Esophagus mucosa (tissue), 1 donor: ENCODE measurements around the gene ANTXR1. TPM values are rescaled to one million over a fixed set of nuclear protein-coding genes. Genes with fewer than 3 reads are reported as not detected.
"Not testable (repeated sequence)": the region's sequence is repeated elsewhere in the genome, so short reads cannot be mapped to it uniquely, and the experiment has no call there.

Experiments
- ATAC-seq: fragments of 200-7000 bp; cut with Tn5 transposase; one replicate; pipeline ENCODE4 v1.9.1; 2020
- total RNA-seq: library from RNA; stranded (reverse); gene quantifications from one replicate; pipeline ENCODE4 v1.2.4, GENCODE V29; 2023
- donor health status: DM: yes; HTN: yes; CAD: no.

ANTXR1 gene
- total RNA-seq, 1 donor from 2014 or later, result 13.9 TPM

DNA sequence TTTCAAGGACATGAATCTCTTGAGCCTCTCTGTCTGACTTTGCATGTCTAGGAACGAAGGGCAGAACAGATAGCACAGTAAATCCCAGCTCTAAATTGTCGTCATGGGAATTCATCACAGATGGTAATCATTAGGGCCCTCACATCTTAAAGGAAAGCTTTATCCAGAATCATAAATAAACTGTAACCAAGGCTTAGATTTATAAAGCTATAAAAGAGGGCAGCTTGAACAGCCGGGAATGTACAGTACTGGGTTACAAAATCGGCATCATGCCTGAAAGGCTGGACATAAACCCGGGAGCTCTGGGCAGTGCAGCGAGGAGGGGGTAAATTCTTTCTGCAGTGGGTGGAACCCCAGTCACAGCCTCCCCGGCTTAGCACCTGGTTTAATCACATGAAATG is 229.7 kb downstream of the ANTXR1 start:
- no peak for ATAC-seq

DNA sequence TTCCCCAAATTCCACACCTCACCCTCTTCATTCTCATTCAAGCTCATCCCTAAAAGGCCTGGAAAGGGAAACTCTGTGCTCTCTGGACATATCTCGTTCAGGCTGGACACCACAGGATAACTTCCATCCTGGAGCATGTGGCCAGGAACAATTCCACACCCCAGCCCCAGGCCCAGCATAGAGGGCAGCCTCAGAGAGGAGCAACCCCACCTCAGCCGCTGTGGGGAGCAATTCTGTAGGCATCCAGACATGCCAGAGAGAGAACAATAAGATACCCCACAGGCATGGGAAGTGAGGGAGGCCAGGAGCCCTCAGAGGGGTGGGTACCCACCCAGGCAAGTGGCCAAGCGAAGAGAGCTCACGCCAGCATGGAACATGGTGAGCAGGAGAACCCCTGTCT is 230.7 kb downstream of the ANTXR1 start:
- ATAC-seq, result no peak

DNA sequence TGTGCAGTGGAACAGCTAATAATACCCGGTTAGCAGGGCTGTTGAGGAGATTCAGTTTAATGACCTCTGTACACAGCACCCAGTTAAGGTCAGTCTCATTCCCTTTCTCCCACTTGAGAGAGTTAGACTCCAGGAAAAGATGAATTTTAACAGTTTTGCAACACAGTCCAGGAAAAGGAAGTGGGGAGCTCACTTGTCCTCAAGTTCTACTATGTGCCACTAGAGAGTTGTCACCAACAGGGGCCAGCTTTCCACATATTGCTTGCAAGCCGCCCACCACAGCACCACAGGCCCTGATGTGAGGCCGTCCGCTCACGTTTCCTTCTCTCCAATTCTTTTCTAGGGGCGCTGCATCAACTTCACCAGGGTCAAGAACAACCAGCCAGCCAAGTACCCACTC is 231.9 kb downstream of the ANTXR1 start:
- no peak for ATAC-seq

DNA sequence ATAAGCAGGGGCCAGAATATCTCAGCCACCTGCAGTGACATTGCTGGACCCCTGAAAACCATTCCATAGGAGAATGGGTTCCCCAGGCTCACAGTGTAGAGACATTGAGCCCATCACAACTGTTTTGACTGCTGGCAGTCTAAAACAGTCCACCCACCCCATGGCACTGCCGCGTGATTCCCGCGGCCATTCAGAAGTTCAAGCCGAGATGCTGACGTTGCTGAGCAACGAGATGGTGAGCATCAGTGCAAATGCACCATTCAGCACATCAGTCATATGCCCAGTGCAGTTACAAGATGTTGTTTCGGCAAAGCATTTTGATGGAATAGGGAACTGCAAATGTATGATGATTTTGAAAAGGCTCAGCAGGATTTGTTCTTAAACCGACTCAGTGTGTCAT is 234.6 kb downstream of the ANTXR1 start:
- ATAC-seq, result no peak

DNA sequence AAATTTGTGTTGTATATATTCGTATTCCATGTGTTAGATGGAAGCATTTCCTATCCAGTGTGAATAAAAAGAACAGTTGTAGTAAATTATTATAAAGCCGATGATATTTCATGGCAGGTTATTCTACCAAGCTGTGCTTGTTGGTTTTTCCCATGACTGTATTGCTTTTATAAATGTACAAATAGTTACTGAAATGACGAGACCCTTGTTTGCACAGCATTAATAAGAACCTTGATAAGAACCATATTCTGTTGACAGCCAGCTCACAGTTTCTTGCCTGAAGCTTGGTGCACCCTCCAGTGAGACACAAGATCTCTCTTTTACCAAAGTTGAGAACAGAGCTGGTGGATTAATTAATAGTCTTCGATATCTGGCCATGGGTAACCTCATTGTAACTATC is 235.3 kb downstream of the ANTXR1 start:
- ATAC-seq, result no peak

DNA sequence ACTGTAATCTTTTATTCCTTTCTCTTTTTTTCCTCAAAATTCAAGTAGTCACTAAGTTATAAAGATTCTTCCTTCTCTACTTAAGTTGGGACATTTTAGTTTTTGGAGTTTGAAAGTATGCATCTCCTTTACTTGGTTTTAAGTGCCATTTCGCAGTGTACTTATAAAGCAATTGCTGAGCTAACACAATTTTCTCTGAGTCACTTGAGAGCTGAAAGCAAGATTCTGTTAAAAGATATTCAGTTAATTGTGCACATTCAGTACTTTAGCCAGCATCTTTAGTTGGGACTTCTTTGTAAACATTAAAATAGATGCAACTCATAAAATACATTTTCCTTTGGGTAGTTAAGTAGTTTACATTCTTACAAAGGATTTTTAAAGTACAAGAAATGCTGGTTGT is 238.0 kb downstream of the ANTXR1 start:
- no peak for ATAC-seq

DNA sequence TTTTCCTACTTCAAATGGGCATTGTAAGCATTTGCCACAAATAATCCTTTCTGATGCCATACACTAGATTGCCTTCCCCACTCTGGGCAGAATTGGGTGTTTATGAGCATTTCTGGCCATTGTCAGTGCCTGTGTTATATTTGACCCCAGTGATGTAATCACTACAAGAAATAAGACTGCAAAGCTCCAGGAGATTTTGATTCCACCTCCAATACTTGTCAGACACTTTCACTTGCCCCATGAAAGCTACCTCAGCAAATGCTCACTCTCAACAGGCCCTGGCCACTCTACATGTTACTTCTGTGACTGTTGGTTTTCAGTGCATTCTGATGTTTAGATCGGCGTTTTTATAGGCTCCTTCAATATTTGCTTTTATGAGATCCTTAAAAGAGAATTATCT is 239.0 kb downstream of the ANTXR1 start:
- no peak for ATAC-seq

DNA sequence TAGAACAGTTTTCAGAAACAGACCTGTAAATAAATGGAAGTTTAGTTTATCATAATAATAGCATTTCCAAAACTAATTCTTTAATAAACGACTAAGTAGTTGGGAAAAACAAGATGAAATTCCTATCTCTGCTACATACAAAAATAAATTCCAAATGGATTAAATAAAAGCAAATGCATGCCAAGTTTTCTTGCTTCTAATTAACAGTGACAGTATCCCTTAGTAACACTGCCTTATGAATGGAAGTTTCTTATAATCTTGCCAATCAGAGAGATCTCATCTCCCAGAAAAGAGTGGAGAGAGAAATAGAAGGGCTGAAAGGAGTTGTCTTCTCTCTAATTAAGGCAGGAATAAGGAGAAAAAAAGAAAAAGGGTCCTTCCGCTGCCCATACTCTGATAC is 240.1 kb downstream of the ANTXR1 start:
- ATAC-seq, result no peak

DNA sequence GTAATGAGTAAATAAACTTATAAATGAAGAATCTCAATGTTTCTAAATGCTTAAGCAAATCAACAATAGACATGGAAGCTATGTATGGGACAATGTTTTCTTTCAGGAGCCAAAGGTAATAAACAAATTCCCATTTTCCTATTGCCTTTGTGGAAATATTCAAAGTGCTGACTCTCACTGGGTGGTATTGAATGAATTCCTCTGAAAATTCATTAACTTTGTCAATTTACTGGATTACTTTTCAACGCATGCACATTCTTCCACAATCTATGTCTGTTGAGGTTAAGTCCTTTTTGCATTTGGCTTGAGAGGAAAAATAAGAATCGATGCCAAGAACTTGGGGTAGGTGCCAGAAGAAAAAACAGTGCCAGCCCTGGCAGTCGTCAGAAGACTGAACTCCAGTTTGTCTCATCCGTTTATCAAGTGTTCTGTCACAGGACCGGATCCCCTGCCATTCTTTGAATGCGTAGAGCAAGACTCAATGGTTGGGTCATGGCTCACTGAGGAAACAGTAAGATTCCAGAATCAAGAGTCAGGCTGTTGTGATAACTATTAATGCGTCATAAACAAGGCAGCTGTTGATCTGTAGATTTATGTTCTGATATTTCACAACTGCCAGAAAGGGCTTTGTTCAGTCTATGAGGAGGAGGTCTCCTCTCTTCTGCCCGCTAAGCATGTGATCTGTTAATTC is 240.8 kb downstream of the ANTXR1 start:
- peak; percentile 65 for ATAC-seq

DNA sequence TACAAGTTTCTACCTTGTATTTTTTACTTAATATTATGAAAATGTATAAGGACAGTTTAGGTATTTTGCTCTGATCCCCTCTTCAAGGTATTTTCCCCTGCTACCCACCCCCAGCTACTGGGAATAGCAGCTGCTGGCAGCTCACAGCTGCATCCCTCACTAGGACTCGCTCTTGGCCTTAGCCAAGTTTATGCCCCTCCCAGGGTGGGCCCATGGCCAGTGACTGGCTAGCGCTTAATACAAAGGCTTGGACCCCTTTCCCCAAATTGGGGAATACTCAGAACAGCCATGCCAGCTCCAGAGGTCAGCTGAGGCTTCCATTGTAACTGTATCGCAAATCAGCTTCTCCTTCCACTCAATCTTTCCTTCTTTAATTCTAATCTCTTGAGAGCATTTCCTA is 242.8 kb downstream of the ANTXR1 start:
- ATAC-seq, result no peak

DNA sequence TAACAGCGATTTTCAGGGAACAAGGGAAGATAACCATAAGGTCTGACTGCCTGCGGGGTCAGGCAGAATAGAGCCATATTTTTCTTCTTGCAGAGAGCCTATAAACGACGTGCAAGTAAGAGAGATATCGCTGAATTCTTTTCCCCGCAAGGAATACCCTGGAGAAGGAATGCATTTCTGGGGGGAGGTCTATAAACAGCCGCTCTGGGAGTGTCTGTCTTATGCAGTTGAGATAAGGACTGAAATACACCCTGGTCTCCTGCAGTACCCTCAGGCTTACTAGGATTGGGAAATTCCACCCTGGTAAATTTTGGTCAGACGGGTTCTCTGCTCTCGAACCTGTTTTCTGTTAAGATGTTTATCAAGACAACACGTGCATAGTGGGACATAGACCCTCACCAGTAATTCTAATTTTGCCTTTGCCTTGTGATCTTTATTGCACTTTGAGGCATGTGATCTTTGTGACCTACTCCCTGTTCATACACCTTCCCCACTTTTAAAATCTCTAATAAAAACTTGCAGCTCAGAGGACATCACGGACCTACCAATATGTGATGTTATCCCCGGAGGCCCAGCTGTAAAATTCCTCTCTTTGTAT is 247.1 kb downstream of the ANTXR1 start:
- ATAC-seq, result not testable (repeated sequence)

DNA sequence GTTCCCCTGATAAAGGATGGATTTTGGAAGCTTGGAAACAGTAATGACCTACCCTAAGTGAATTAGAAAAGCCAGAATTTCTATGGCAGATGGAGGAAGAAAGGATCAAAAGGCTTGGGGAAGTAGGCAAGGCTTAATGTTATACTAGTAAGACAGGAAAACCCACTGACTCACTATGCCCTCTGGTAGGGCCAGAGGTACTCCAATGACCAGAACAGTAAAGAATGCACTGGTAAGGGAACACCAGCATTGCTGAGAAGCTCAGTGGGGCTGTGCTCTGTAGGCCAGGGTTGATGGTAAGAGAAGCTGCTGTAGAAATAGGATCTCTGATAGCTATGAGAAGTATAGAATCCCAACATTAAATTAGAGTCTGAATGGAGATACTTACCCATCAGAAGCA is 247.7 kb downstream of the ANTXR1 start:
- ATAC-seq, result peak; percentile 89

DNA sequence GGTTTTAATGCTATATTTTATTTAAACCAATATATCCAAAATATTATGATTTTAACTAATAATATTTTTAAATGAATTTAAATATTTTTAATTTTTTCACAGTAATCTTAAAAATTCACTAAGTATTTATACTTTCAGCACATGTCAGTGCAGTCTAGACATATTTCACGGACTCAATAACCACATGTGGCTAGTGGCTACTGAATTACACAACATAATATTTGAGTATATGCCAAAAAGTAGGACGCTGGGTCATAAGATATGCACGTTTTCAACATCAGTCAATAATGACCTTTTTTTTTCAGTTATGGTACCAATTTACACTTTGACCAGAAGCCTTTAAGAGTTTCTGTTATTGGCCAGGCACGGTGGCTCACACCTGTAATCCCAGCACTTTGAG is 256.4 kb downstream of the ANTXR1 start:
- ATAC-seq, result no peak

DNA sequence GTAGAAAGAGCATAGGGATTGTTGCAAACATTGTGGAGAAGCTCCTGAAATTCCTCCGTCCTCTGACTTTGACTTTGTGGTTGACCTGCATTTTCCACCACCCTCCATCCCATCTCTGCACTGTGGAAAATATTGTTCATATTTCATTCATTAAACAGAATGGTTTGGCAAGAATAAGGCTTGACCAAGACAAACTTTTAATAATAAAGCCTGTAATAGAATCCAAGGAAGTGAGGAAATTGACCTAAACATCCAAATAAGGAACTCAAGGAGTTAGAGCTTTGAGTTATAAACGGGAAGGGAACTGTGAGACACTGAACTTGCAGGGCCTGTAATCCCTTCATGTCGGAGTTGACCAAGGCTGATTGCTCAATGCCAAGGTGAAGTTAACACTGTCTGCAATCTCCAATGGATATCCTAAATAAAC is 258.9 kb downstream of the ANTXR1 start:
- no peak for ATAC-seq

DNA sequence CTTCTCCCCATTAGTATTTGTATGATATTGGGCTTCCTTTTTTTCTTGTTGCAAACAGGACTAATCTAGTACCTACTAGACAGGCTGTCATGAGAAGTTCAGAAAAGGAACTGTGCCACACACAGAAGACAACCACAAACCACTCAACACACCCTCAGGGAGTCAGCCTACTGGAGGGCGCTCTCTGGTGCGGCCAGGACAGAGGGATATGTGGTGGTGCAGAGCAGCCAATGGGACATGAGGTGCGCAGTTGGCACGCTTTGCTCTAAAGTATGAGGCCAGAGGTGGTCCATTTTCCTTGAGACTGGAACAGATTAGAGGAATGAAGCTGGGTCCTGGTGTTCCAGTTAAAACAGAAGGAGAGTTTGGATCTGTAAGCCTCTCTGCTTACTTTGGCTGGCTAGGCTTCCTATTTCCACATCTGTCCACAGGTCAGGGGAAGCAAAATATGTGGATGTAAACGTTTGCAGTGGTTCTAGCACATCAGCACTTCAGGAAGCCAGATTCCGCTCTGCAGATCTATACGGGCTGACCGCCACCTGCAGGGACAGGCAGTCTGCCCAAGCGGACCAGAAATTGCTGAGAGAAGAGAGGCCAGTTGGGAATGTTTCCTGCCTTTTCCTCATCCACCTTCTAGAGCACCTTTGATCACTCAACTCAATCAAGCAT is 260.0 kb downstream of the ANTXR1 start:
- ATAC-seq, result no peak

DNA sequence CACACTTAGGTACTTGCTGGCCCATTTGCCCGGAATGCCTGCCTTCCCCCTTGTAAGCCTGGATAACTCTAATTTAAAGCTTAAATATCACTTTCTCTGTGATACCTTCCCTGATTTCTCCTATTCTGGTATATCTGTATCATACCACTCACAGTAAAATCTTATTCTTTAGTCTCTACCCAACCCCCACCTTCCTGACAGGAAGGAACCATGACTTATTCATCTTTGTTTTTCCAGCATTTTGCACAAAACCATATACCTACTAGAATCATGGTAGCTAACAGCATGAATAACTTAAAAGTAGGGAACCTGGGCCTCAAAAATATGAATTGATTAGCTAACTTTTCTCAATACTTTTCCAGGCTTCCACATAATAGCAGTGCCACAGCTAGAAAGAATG is 262.5 kb downstream of the ANTXR1 start:
- ATAC-seq, result no peak

DNA sequence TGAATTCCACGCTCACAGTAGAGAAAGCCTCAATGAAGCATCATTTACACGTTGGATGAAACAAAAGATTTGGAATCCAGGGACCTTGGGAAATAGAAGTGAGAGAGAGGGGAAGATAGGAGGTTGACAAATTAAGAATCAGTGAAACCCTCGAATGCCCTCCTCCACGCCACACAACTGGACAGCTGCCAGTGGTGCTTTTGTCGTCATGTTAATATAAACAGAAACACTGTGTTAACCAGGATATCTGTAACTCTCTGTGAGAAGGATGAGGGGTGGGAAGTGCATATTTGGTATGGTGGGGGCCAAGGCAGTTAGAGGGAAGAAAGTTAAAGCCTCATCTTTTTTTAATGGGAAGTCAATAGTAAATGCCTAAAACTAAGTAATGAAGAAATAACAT is 265.4 kb downstream of the ANTXR1 start:
- ATAC-seq, result no peak

DNA sequence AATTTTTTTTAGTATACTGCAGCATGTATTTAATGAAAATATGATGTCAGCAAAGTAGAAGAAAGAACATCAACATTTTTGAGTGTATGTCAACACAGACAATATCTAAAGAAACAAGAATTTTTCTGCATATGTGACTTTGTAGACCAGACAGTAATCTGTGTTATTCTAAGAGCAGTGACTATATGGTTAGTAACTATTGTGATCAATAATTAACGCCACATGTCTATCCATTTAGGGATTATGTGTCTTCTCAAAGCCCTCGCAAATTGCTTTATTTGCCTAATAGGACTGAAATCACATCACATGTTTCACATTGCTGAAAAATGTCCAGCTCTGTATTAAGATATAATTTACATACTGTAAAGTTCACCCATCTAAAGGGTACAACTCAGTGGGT is 266.2 kb downstream of the ANTXR1 start:
- no peak for ATAC-seq

DNA sequence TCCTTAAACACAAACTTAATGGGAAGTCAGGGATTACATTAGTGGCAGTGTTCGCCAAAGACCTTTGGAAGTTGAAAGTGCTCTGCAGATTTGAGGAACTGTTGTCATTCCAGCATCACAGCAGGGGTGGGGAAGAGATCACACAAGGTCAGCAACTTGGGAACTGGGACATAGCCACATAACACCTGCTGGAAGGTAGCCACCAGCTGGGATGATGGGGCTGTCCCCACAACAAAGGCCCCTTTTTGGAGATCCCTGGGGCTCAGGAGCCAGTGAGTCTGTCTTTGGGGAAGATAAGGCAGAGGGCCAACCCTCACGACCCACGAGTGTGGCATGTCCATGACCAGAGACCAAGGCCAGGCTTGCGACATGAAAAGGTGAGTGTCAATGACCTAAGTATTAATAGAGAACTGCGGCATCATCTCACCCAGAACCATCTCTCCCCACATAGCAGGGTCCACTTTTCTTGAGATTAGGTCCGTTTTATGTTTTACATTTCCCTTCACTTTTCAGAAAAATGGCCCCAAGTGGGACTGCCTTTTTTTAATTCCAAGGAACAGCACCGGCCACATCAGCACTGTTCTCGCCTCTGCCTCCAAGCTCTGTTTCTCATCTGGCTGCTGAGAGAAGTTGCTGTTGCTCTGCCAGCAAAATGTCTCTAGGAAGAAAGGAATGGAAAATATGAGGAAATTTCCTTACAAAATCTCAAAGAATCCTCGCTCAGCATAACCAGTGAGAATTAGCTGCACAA is 267.1 kb downstream of the ANTXR1 start:
- ATAC-seq, result no peak

DNA sequence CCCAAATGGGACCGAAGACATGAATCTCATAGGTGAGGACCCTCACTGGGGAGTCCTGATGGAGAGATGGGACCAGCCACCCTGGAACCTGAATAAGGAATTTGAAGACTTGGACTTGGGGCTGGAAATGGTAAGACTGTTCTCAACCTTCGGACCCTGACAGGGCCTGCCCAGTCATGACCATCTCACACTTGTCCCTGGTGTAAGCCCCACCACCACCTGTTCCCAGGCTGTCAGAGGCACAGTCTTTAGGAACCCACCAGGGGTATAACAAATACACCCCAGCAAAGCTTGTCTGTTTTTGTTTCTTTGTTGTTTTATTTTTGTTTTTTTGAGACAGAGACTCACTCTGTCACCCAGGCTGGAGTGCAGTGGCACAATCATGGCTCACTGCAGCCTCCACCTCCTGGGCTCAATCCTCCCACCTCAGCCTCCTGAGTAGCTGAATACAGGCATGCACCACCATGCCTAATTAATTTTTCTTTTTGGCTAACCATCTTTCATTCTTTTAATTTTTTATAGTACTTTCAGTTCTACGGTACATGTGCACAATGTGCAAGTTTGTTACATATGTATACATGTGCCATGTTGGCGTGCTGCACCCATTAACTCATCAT is 267.9 kb downstream of the ANTXR1 start:
- no peak for ATAC-seq

DNA sequence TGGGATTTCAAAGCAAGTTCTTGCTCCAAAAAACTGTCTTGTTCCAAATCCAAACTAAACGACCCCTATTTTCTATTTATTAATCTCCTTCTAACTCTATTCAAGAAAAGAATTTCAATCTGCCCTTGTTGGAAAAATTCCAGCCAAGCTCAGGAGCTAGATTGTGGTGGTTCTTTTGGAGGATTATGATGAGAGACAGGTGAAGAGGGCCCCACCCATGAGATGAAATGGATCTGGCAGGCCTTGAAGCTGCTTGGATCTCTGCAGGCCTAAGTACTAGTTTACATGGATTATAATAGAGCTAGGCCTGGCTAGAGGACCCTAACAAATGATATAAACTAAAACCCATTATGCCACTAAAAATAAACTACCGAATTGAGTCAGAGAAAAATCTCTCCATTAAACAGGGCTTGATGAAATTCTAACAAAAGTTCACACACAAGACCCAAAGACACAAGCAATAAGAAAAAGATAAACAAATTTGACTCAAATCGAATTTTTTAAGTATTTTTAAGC is 272.5 kb downstream of the ANTXR1 start:
- ATAC-seq, result no peak

DNA sequence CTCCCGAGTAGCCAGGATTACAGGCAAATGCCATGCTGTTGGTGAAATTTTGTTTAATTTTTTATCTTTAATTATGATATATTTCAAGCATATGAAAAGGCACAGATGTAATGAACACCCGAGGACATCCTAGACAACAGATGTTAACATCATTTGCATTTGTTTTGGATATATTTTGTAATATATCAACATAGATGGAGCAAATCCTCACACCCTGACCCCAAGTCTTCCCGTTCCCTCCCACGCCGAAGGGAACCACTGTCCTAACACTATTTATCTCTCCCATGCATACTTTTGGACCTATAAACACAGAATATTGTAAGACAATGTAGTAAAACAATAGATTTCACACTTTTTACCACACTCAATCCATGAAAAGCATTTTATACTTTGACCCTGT is 274.6 kb downstream of the ANTXR1 start:
- no peak for ATAC-seq

DNA sequence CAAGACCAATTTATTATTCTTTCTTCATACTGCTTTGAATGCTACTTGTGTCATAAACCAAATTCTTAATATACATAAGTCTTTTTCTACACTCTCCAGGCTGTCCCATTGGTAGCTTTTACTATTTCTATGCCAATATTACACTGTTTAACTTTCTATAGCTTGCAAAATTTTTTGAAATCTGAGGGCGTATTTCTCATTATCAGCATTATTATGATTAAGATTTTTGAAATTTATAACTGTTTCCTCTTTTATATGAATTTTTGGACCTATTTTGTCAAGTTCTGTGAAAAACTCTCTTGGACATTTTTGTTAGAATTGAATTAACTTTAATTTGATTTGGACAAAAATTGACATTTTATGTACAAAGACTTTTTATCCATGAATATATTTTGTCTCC is 275.4 kb downstream of the ANTXR1 start:
- ATAC-seq, result no peak
